NCI-H128 (cell line): Measurements from ENCODE around the gene VGLL4.

Experiments used
- DNase-seq: peaks from one replicate; lab custom pipeline; 2025; ENCODE audit not compliant: unreplicated experiment; lab: John Stamatoyannopoulos, UW

Gene VGLL4

GRCh38 chr3:11566916-11567315 is 76.8 kb downstream of the VGLL4 start:
- no peak for DNase-seq

- no peak for DNase-seq
Measured at GRCh38 chr3:11566478-11566877, 77.2 kb downstream of the VGLL4 start.

GRCh38 chr3:11565932-11566331 is 77.8 kb downstream of the VGLL4 start:
- DNase-seq, result no peak

GRCh38 chr3:11565492-11565891 is 78.2 kb downstream of the VGLL4 start:
- no peak for DNase-seq

- DNase-seq, result no peak
Measured at GRCh38 chr3:11565072-11565471, 78.6 kb downstream of the VGLL4 start.

GRCh38 chr3:11564577-11565001 is 79.1 kb downstream of the VGLL4 start:
- no peak for DNase-seq

- no peak for DNase-seq
Measured at GRCh38 chr3:11563865-11564185, 79.9 kb downstream of the VGLL4 start.

GRCh38 chr3:11563159-11563864 is 80.4 kb downstream of the VGLL4 start:
- DNase-seq, result no peak

GRCh38 chr3:11562277-11562881 is 81.3 kb downstream of the VGLL4 start:
- DNase-seq, result no peak

- DNase-seq, result no peak
Measured at GRCh38 chr3:11560746-11561145, 83.0 kb downstream of the VGLL4 start.

- no peak for DNase-seq
Measured at GRCh38 chr3:11559816-11560633, 83.7 kb downstream of the VGLL4 start.

- no peak for DNase-seq
Measured at GRCh38 chr3:11558918-11559815, 84.5 kb downstream of the VGLL4 start.

GRCh38 chr3:11558411-11558903 is 85.3 kb downstream of the VGLL4 start:
- no peak for DNase-seq

GRCh38 chr3:11558002-11558401 is 85.7 kb downstream of the VGLL4 start:
- no peak for DNase-seq

- DNase-seq, result no peak
Measured at GRCh38 chr3:11556851-11557644, 86.7 kb downstream of the VGLL4 start.

GRCh38 chr3:11555881-11556633 is 87.7 kb downstream of the VGLL4 start:
- DNase-seq, result no peak

GRCh38 chr3:11555211-11555782 is 88.4 kb downstream of the VGLL4 start:
- no peak for DNase-seq

GRCh38 chr3:11554666-11555065 is 89.0 kb downstream of the VGLL4 start:
- no peak for DNase-seq

GRCh38 chr3:11554236-11554610 is 89.5 kb downstream of the VGLL4 start:
- no peak for DNase-seq
